AG04449 (cell line): ENCODE data around the gene SDHA.
"Not testable (repeated sequence)": the region's sequence is repeated elsewhere in the genome, so short reads cannot be mapped to it uniquely, and the experiment has no call there.

ENCODE experiments used
- CTCF ChIA-PET: fragments of 350-600 bp; formaldehyde crosslinking; extraction: SDS; loops from one replicate; lab custom pipeline; 2021; ENCODE audit warnings: antibody characterized with exemption; lab: Yijun Ruan, JAX
- POLR2A ChIA-PET: fragments of 400-600, 350-600 bp; formaldehyde crosslinking; extraction: SDS; loops from one replicate; lab custom pipeline; 2020; ENCODE audit warnings: antibody characterized with exemption, inconsistent platforms; lab: Yijun Ruan, JAX
- DNase-seq: peaks from one replicate; pipeline ENCODE4 v3.0.0-alpha.2; 2010; ENCODE audit warnings: low read depth, low spot score
- H3K4me3 ChIP-seq: 2 replicates; pipeline ENCODE4 v1.5.1; 2011; ENCODE audit warnings: low read depth, mild to moderate bottlenecking, control low read depth, low read length
- TF ChIP-seq, protein P1 (sequence below): IDR thresholded peaks from one replicate; pipeline ENCODE4 v1.5.1; 2011; ENCODE audit warnings: mild to moderate bottlenecking, moderate library complexity, low read length, control low read depth, inconsistent platforms; ENCODE audit not compliant: insufficient read depth; ENCODE audit errors: missing control alignments

SDHA gene

DNA sequence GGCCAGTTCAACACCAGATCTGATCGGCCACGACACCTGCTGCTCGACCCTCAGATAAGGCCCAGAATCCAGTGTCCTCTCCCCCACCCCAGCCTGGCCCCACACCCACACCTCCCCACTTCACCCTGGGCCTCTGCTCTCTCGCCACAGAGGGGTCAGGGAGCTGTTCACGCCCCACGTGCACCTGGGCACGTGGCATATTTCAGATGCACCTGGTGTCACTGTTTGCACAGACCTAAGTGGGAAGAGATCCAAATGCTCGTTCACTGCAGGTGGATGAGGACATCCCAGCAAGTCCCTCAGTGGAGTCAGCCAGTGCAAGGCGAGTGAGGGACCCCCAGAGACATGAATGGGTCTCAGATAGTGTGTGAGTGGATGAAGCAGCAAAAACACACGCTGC, 78.1 kb downstream of the SDHA start:
- CTCF ChIA-PET: not testable (repeated sequence)

DNA sequence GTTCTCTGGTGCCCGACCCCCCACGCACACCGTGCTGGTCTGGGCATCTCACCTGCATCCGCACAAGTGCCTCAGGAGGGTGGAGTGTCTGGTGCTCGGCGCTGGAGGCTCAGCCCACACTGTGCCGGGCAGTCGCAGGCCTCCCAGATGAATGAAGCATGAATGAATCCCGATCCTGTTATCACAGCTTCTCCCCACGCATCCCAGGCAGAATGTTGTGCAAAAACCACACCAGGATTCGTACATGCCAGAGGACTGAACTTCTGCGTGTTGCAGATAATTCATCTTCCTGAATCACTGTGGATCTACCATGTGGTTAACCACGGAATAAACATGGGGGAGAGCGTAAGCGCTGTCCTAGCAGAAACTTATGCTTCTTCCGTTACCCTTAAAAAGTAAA, 78.8 kb downstream of the SDHA start:
- CTCF ChIA-PET, H3K4me3 ChIP-seq: not testable (repeated sequence)
- POLR2A ChIA-PET: interaction anchor here (0.7 kb wide), 1 partner anchor 13 kb away, joined by 3 read pairs; no protein-coding TSS in a partner anchor
- peak; percentile 64 for DNase-seq

More for the DNA sequence above, 78.1 kb downstream of the SDHA start:
- DNase-seq, POLR2A ChIA-PET, H3K4me3 ChIP-seq: not testable (repeated sequence)

DNA sequence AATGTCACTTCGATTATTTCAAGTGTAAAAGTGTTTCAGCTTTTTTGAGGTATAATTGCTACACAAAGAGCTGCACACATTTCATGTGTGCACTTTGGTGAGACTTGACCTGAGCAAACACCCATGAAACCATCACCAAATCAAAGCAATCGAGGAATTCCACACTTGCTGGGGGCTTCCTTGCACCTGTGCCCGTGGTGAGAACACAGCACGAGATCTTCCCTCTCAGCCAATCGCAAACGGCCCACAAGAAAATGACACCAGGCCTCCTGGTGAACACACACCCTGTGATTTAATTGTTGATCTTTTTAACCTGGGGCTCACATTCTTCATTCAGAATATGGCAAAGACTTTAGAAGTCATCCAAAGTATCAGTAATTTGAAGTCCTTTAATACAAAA, 79.3 kb downstream of the SDHA start:
- CTCF ChIA-PET: interaction anchor here (2.2 kb wide), 1 partner anchor 20 kb away, joined by 4 read pairs; no protein-coding TSS in a partner anchor
- POLR2A ChIA-PET, H3K4me3 ChIP-seq, DNase-seq: not testable (repeated sequence)

DNA sequence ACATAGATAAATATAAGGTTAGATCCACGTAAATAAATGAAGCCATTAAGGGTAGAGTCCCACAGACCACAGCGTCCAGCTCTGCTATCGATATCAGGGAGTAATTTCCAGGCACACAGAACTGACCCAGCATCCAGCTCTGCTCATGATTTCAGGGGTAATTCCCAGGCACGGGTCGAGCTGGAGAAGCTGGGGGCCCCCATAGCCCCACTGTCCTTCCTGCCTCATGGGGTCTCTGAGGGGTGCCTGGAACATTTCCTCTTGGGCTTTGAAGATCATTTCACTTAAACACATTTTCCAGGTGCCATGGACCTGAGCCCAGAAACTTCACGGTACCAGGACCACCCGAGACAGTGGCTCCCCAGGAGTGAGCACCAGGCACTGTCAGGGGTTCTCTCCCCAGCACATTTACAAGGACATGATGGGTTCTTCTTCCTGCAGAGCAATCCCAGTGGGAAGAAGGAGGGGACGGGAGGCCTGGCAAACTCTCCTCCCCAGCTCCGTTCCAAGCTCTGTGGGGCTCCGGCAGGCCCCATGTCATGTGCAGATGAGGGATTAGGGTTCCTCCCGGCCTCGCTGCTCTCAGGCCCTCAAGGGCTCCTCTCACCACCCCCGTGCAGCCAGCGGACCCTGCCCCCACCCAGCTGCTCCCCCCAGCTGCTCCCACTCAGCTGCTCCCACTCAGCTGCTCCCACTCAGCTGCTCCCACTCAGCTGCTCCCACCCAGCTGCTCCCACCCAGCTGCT, 80.0 kb downstream of the SDHA start:
- CTCF ChIA-PET: interaction anchor here (2.2 kb wide), 1 partner anchor 19 kb away, joined by 4 read pairs; no protein-coding TSS in a partner anchor
- DNase-seq, POLR2A ChIA-PET, H3K4me3 ChIP-seq: not testable (repeated sequence)

DNA sequence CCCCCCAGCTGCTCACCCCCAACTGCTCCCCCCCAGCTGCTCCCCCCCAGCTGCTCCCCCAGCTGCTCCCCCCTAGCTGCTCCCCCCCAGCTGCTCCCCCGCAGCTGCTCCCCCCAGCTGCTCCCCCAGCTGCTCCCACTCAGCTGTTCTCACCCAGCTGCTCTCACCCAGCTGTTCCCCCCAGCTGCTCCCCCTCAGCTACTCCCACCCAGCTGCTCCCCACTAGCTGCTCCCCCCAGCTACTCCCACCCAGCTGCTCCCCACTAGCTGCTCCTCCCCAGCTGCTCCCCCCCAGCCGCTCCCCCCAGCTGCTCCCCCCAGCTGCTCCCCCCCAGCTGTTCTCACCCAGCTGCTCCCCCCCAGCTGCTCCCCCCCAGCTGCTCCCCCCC, 80.6 kb downstream of the SDHA start:
- TF ChIP-seq, protein P1, sequence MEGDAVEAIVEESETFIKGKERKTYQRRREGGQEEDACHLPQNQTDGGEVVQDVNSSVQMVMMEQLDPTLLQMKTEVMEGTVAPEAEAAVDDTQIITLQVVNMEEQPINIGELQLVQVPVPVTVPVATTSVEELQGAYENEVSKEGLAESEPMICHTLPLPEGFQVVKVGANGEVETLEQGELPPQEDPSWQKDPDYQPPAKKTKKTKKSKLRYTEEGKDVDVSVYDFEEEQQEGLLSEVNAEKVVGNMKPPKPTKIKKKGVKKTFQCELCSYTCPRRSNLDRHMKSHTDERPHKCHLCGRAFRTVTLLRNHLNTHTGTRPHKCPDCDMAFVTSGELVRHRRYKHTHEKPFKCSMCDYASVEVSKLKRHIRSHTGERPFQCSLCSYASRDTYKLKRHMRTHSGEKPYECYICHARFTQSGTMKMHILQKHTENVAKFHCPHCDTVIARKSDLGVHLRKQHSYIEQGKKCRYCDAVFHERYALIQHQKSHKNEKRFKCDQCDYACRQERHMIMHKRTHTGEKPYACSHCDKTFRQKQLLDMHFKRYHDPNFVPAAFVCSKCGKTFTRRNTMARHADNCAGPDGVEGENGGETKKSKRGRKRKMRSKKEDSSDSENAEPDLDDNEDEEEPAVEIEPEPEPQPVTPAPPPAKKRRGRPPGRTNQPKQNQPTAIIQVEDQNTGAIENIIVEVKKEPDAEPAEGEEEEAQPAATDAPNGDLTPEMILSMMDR: no peak
- ChIA-PET POLR2A (no interaction called here), CTCF (interaction anchor here (2.2 kb wide), 1 partner anchor 18 kb away, joined by 4 read pairs; no protein-coding TSS in a partner anchor)
- H3K4me3 ChIP-seq: no peak overlapping the region
- DNase-seq: no peak

DNA sequence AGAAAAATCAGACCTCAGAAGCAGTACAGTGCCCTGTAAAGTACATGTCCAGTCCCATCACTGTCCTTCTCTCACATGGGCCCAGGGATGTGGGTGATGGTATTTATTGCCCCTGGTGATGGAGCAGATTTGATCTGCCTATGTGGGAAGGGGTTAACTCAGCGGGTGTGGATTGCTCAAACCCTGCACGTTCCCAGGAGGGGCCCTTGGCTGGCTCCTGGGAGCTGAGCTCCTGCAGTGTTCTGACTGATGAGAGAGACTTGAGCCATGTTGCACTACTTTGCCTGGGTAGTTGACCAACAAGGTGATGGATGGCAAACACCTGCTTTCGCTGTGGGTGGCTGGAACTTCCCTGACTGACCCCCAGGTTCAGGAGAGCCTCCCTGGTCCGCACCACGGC, 81.8 kb downstream of the SDHA start:
- POLR2A ChIA-PET, H3K4me3 ChIP-seq, DNase-seq: not testable (repeated sequence)
- CTCF ChIA-PET: interaction anchor here (1.2 to 2.2 kb wide), 2 partner anchors 17 to 21 kb away, joined by 3 to 4 read pairs; partner anchors contain the start of gene AHRR

DNA sequence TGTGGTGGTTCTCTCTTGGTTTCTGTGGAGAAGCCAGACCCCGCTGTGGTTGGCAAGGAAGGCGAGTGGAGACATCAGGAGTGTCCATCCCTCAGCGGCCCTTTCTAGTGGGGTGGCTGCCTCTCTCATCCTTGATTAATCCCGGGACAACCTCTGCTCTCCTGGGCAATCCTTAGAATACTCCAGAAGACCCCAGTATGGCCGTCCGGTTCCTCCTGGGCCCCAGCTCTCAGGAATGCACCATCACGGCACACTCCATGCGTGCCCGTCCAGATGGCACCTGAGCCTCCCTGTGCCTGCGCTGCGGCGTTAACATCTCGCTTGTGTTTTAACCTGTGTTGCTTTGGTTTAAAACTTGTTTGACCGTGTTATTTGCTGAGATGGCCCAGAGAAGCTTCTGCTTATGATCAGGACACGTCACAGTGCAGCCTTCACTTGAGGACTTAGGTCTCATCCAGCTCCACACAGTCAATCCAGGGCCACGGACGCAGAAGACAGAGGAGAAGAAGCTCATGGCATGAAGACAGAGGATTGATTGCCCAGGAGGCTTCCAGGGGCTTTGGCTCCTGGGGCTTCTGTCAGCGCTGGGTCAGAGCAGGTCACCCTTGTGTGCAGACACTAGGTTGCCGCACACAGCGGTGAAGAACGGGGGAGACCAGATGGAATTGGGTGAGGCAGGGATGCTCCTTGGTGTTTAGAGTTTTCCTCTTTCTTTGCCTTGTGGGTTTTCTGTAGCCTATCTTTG, 82.7 kb downstream of the SDHA start:
- DNase-seq, CTCF ChIA-PET: not testable (repeated sequence)

DNA sequence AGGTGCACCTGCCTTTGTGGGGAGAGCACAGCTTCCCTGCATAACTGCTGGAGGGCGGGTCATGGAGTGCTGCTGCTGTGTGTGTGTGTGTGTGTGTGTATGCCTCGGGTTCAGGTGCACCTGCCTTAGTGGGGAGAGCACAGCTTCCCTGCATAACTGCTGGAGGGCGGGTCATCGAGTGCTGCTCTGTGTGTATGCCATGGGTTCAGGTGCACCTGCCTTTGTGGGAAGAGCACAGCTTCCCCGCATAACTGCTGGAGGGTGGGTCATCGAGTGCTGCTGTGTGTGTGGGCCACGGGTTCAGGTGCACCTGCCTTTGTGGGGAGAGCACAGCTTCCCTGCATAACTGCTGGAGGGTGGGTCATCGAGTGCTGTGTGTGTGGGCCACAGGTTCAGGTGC, 84.3 kb downstream of the SDHA start:
- H3K4me3 ChIP-seq, DNase-seq, POLR2A ChIA-PET: not testable (repeated sequence)
- CTCF ChIA-PET: interaction anchor here (1.1 kb wide), 1 partner anchor 16 kb away, joined by 3 read pairs; no protein-coding TSS in a partner anchor

More for the DNA sequence above, 82.7 kb downstream of the SDHA start:
- POLR2A ChIA-PET, H3K4me3 ChIP-seq: not testable (repeated sequence)

DNA sequence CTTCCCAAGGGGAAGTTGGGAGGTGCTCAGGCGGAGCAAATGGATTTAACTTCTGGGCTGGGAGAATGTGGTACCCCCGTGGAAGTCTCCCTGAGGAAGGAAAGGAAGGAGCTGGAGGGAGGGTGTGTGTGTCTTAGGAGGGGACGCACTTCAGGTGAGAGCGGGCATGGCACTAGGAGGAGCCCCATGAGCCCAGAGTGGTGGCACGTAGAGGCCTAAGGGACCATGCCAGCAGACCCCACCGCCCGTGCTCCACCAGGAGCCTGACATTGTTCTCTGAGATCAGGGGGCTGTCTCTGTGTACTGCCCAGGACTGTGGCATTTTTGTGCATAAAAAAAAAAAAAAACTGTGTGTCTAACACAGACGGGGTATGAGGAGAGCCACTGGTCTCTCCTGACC, 84.8 kb downstream of the SDHA start:
- TF ChIP-seq, protein P1: no peak
- ChIA-PET POLR2A (no interaction called here), CTCF (interaction anchor here (1.1 kb wide), 1 partner anchor 16 kb away, joined by 3 read pairs; no protein-coding TSS in a partner anchor)
- no peak for DNase-seq
- H3K4me3 ChIP-seq: no peak overlapping the region

DNA sequence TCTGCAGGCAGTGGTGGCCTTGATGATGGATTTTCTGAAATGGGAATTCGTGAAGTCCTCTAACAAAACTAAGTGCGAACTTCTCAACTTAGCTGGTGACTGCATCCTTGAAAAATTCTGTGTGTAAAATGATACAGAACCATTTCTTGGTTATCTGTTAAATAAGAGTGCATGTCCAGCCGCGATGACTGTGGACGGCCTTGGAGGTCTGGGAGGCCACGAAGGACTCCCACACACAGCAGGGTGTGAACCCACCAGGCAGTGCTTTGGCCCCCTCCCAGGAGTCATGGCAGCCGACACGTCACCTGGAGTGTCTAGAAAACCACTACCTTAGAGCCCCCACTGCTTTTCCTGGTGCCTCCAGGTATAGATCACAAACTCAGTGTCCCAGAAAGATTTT, 85.6 kb downstream of the SDHA start:
- DNase-seq, POLR2A ChIA-PET, H3K4me3 ChIP-seq, CTCF ChIA-PET: not testable (repeated sequence)
